Uterus (tissue), 2 donors: Measurements from ENCODE around the gene RALGPS2.

Source experiments
- CTCF ChIP-seq, 4 experiments: fragments of 200-600 bp in 2 of 4; fragments of 450-650 bp in 2 of 4; sonication (generic) in 2 of 4; IDR thresholded peaks; one replicate each; pipeline ENCODE4 v1.5.1; 2016 to 2019; ENCODE audit warnings: antibody characterized with exemption in 4 of 4, mild to moderate bottlenecking in 2 of 4, moderate library complexity in 1 of 4
- POLR2A ChIP-seq, 2 donors: fragments of 450-650 bp; IDR thresholded peaks; one replicate each; pipeline ENCODE4 v1.6.1; 2016; ENCODE audit warnings: antibody characterized with exemption in 2 of 2, mild to moderate bottlenecking in 1 of 2, moderate library complexity in 1 of 2

- TF ChIP-seq CTCF (IDR thresholded peaks at IDR 0.05): no peak
- TF ChIP-seq POLR2A (IDR thresholded peaks at IDR 0.05): no peak
These were observed 10.6 kb upstream of the RALGPS2 start for GRCh38 chr1:178714453-178714852.
